Peyer's patch (tissue), 4 donors: ENCODE measurements around the gene STX1A.

ENCODE experiments used
- POLR2A ChIP-seq, 2 donors: fragments of 450-650 bp; IDR thresholded peaks; one replicate each; pipeline ENCODE4 v1.5.1; 2017; ENCODE audit warnings: antibody characterized with exemption in 2 of 2, mild to moderate bottlenecking in 2 of 2, moderate library complexity in 2 of 2
- TF ChIP-seq, protein P1 (sequence below), 6 experiments: fragments of 450-650 bp in 4 of 6; fragments of 200-600 bp in 2 of 6; sonication (generic) in 1 of 6; IDR thresholded peaks; one replicate each; pipeline ENCODE4 v1.5.1; 2017 to 2019; ENCODE audit warnings: antibody characterized with exemption in 6 of 6, mild to moderate bottlenecking in 3 of 6, moderate library complexity in 1 of 6

DNA sequence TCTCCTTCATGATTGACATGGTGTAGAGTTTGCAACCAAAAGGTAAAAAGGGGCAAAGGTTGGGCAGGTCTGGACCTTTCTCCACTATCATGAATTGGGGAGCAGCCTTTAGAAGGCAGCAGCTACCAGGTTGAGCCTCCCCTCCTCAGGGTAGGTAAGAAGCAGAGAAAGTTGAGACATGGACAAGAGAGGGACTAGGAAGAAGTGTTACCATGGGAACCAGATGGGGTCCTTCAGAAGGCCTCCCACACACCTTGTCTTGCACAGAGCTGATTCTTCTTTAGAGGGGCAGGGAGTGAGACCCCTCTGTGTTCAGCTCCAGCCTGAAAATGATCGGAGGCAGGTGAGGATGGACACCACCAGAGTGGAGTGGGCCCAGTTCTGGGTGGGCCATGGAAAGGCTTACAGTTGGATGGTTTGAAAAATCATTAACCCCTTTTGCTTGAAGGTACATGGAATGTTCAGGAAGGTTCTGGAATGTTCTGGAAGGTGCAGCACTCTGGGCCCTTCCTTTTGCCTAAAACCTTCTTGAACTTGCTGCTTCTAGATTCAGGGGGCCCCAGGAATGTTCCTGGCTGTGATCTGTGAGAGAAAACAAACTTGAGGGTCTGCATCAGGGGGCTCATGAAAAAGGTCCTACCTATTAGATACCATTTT lies 44.9 kb downstream of the STX1A start:
- no peak for TF ChIP-seq POLR2A (IDR thresholded peaks at IDR 0.05)
- TF ChIP-seq, protein P1, sequence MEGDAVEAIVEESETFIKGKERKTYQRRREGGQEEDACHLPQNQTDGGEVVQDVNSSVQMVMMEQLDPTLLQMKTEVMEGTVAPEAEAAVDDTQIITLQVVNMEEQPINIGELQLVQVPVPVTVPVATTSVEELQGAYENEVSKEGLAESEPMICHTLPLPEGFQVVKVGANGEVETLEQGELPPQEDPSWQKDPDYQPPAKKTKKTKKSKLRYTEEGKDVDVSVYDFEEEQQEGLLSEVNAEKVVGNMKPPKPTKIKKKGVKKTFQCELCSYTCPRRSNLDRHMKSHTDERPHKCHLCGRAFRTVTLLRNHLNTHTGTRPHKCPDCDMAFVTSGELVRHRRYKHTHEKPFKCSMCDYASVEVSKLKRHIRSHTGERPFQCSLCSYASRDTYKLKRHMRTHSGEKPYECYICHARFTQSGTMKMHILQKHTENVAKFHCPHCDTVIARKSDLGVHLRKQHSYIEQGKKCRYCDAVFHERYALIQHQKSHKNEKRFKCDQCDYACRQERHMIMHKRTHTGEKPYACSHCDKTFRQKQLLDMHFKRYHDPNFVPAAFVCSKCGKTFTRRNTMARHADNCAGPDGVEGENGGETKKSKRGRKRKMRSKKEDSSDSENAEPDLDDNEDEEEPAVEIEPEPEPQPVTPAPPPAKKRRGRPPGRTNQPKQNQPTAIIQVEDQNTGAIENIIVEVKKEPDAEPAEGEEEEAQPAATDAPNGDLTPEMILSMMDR (IDR thresholded peaks at IDR 0.05) = no peak
